ENCODE data around the gene VSTM2L.

The VSTM2L gene

GRCh38 chr20:37919389-37920040 lies 16.6 kb downstream of the VSTM2L start:
- no peak for DNase-seq (ENCODE audit: low spot score)

- peak; percentile 32 for DNase-seq (ENCODE audit: low spot score)
Observed at GRCh38 chr20:37920270-37920669, 17.3 kb downstream of the VSTM2L start.

- no peak for DNase-seq (ENCODE audit: low spot score)
Observed at GRCh38 chr20:37920679-37921322, 17.9 kb downstream of the VSTM2L start.

- DNase-seq (ENCODE audit: low spot score): no peak
Observed at GRCh38 chr20:37921341-37921929, 18.5 kb downstream of the VSTM2L start.

- DNase-seq (ENCODE audit: low spot score): peak; percentile 83
Observed at GRCh38 chr20:37922016-37922415, 19.1 kb downstream of the VSTM2L start.

GRCh38 chr20:37925265-37926165 lies 22.6 kb downstream of the VSTM2L start:
- DNase-seq (ENCODE audit: low spot score): no peak

- no peak for DNase-seq (ENCODE audit: low spot score)
Observed at GRCh38 chr20:37926612-37927011, 23.7 kb downstream of the VSTM2L start.

- no peak for DNase-seq (ENCODE audit: low spot score)
Observed at GRCh38 chr20:37927410-37928095, 24.6 kb downstream of the VSTM2L start.

- DNase-seq (ENCODE audit: low spot score): no peak
Observed at GRCh38 chr20:37928996-37929682, 26.2 kb downstream of the VSTM2L start.

- DNase-seq (ENCODE audit: low spot score): no peak
Observed at GRCh38 chr20:37929683-37930014, 26.7 kb downstream of the VSTM2L start.

- no peak for DNase-seq (ENCODE audit: low spot score)
Observed at GRCh38 chr20:37931153-37931922, 28.4 kb downstream of the VSTM2L start.

GRCh38 chr20:37932074-37932473 lies 29.1 kb downstream of the VSTM2L start:
- DNase-seq (ENCODE audit: low spot score): no peak

- DNase-seq (ENCODE audit: low spot score): no peak
Observed at GRCh38 chr20:37932919-37933318, 30.0 kb downstream of the VSTM2L start.

- no peak for DNase-seq (ENCODE audit: low spot score)
Observed at GRCh38 chr20:37933786-37934633, 31.1 kb downstream of the VSTM2L start.

GRCh38 chr20:37934634-37935375 lies 31.9 kb downstream of the VSTM2L start:
- DNase-seq (ENCODE audit: low spot score): no peak

GRCh38 chr20:37935435-37935834 lies 32.5 kb downstream of the VSTM2L start:
- no peak for DNase-seq (ENCODE audit: low spot score)

GRCh38 chr20:37936041-37936440 lies 33.1 kb downstream of the VSTM2L start:
- DNase-seq (ENCODE audit: low spot score): no peak

GRCh38 chr20:37936451-37936850 lies 33.5 kb downstream of the VSTM2L start:
- DNase-seq (ENCODE audit: low spot score): no peak

GRCh38 chr20:37937686-37938085 lies 34.8 kb downstream of the VSTM2L start:
- DNase-seq (ENCODE audit: low spot score): no peak
